T-cell (primary cell): ENCODE results near the gene CCDC175. TPM values are rescaled to one million over a fixed set of nuclear protein-coding genes. Genes with fewer than 3 reads are reported as not detected.

Experiments used
- ATAC-seq, 4 experiments: fragments of 200-7000 bp in 3 of 4; fragments of 150-1000 bp in 1 of 4; cut with Tn5 transposase; replicated peaks in 1 of 4; 1 replicate in 3 of 4; 2 replicates in 1 of 4; pipeline ENCODE4 v1.10.0; 2021; ENCODE audit warnings: moderate library complexity in 3 of 4, mild to moderate bottlenecking in 2 of 4, moderate number of reproducible peaks in 1 of 4
- CTCF ChIA-PET, 2 donors: fragments of 300-600 bp; sonication (Branson Sonifier 250); formaldehyde crosslinking; loops; one replicate each; lab custom pipeline; 2022; ENCODE audit warnings: antibody characterized with exemption in 2 of 2; lab: Charles Lee
- POLR2A ChIA-PET, 2 donors: fragments of 300-600 bp; sonication (Branson Sonifier 250); formaldehyde crosslinking; loops; one replicate each; lab custom pipeline; 2022; ENCODE audit warnings: antibody characterized with exemption in 2 of 2; lab: Charles Lee
- DNase-seq, 35 experiments: peaks; one replicate each; pipeline versions ENCODE4 v3.0.0 to v3.0.0-alpha.2; 2013 to 2023
- H3K27ac ChIP-seq: one replicate; pipeline ENCODE4 v1.5.1; 2013; ENCODE audit warnings: low read length
- H3K27me3 ChIP-seq, 2 experiments: replicated peaks in 1 of 2; 1 replicate in 1 of 2; 2 replicates in 1 of 2; pipeline versions ENCODE4 v1.6.1 to v1.7.0; 2013; ENCODE audit warnings: low read length in 1 of 2, mixed read lengths in 1 of 2; ENCODE audit not compliant: control insufficient read depth in 2 of 2, insufficient read depth in 2 of 2; ENCODE audit errors: extremely low read depth in 1 of 2
- H3K36me3 ChIP-seq, 2 donors: 1 replicate in 1 of 2; 2 replicates in 1 of 2; pipeline versions ENCODE4 v1.6.1 to v1.7.0; 2013; ENCODE audit warnings: low read length in 1 of 2; ENCODE audit not compliant: control insufficient read depth in 2 of 2, insufficient read depth in 1 of 2; ENCODE audit errors: extremely low read depth in 1 of 2
- H3K4me1 ChIP-seq, 2 experiments: 1 replicate in 1 of 2; 2 replicates in 1 of 2; pipeline versions ENCODE4 v1.6.1 to v1.7.0; 2013; ENCODE audit warnings: low read length in 2 of 2, mixed read lengths in 1 of 2; ENCODE audit not compliant: insufficient read depth in 2 of 2, control insufficient read depth in 1 of 2; ENCODE audit errors: extremely low read depth in 1 of 2
- H3K4me3 ChIP-seq, 2 donors: 1 replicate in 1 of 2; 2 replicates in 1 of 2; pipeline versions ENCODE4 v1.5.1 to v1.7.0; 2013; ENCODE audit warnings: mild to moderate bottlenecking in 2 of 2, low read length in 1 of 2, moderate library complexity in 1 of 2; ENCODE audit not compliant: control insufficient read depth in 1 of 2; ENCODE audit errors: extremely low read depth in 1 of 2
- H3K9me3 ChIP-seq: 2 replicates; pipeline ENCODE4 v1.7.0; 2013
- H3K27ac Mint-ChIP-seq, 2 donors: one replicate each; pipeline ENCODE4 v1.8.0; 2020 to 2021; ENCODE audit warnings: mild to moderate bottlenecking in 2 of 2, mixed read lengths in 2 of 2
- H3K27me3 Mint-ChIP-seq, 2 donors: one replicate each; pipeline ENCODE4 v1.8.0; 2021 to 2022; ENCODE audit warnings: mixed read lengths in 2 of 2
- H3K36me3 Mint-ChIP-seq: one replicate; pipeline ENCODE4 v1.8.0; 2021; ENCODE audit warnings: mixed read lengths
- H3K4me1 Mint-ChIP-seq, 3 donors: one replicate each; pipeline ENCODE4 v1.8.0; 2020 to 2022; ENCODE audit warnings: mixed read lengths in 3 of 3, mild to moderate bottlenecking in 1 of 3
- H3K4me3 Mint-ChIP-seq, 3 donors: one replicate each; pipeline ENCODE4 v1.8.0; 2020 to 2022; ENCODE audit warnings: mild to moderate bottlenecking in 3 of 3, mixed read lengths in 3 of 3, moderate library complexity in 3 of 3
- H3K9me3 Mint-ChIP-seq, 3 donors: one replicate each; pipeline ENCODE4 v1.8.0; 2020 to 2022; ENCODE audit warnings: mixed read lengths in 3 of 3
- WGBS: methylation state at CpG from one replicate; pipeline ENCODE4 v1.1.5; 2013; ENCODE audit warnings: missing lambda C conversion rate; ENCODE audit not compliant: insufficient coverage; 5-methylcytosine and 5-hydroxymethylcytosine counted together
- total RNA-seq, 35 experiments: library from RNA in 6 of 35; stranded (reverse) in 6 of 35; fragments of 120-200 nt in 1 of 35; gene quantifications; one replicate each; pipeline versions ENCODE4 v1.2.1 to v1.2.4 and lab custom pipeline; 2013 to 2026

The CCDC175 gene
- total RNA-seq, 5 donors from 2014 or later (not counting 1 experiment from before 2014, with no cell fraction given): not detected

DNA sequence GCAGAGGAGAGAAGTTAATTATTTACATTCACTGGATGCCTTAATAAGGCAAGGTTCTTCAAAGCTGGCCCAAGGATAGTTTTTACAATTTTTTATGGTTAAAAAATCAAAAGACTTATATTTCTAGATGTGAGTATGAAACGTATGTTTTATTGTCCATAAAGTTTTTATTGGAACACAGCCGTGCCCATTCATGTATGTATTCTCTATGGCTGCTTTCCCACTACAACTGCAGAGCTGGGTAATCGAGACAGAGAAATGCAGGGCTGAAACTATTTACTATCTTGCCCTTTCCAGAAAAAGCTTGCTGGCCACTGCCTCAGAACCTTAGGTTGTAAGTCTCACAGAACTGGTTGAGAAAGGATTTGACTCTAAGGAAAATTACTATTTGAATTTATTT is 75.9 kb downstream of the CCDC175 start:
- Mint-ChIP-seq H3K4me3 (no peak overlapping the region), H3K36me3 (peaks cover 34% of the 10 kb centered on the region), H3K27ac (no peak overlapping the region), H3K9me3 (no peaks in the 10 kb centered on the region), H3K4me1 (peaks cover 24 to 30% (median 26%) of the 10 kb centered on the region in 3 donors), H3K27me3 (no peaks in the 10 kb centered on the region)
- H3K9me3 ChIP-seq: no peaks in the 10 kb centered on the region
- H3K4me1 ChIP-seq: peaks cover 0 to 2% of the 10 kb centered on the region in 2 experiments
- no peak for DNase-seq
- CTCF ChIA-PET: interaction anchor here in 1 of 2 donors (1.2 kb wide), 1 partner anchor 10 kb away, joined by 3 read pairs; no protein-coding TSS in a partner anchor
- POLR2A ChIA-PET: interaction anchor here in 1 of 2 donors (0.6 kb wide), 1 partner anchor 1133 kb away, joined by 3 read pairs; no protein-coding TSS in a partner anchor
- no CpG with 5 or more reads among the region's 3 CpGs for WGBS
- peaks cover 5 to 18% of the 10 kb centered on the region in 2 donors for H3K36me3 ChIP-seq
- H3K27me3 ChIP-seq: no peaks in the 10 kb centered on the region
- no peak for ATAC-seq
- no peak overlapping the region for H3K4me3 ChIP-seq
- no peak overlapping the region for H3K27ac ChIP-seq

DNA sequence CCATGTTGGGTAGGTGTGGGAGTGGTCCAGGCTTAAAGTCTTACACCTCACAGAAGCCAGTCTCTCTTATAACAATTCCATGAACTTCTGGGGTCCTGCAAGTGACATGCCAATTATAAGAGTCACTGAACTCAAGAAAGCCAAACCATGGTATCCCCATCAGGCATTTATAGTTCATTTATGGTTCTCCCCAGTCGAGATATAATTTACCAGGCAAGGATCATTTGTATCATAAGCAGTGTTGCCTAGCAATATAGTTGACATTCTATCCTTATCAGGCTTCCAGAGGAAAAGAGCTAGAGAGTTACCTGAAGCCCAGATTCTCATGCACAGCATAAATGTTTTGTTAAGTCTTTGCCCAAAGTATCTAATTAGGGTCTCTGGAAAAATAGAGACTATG is 84.2 kb downstream of the CCDC175 start:
- ChIA-PET POLR2A (interaction anchor here in 1 of 2 donors (0.5 kb wide), 1 partner anchor 348 kb away, joined by 7 read pairs; no protein-coding TSS in a partner anchor), CTCF (no interaction called here)

DNA sequence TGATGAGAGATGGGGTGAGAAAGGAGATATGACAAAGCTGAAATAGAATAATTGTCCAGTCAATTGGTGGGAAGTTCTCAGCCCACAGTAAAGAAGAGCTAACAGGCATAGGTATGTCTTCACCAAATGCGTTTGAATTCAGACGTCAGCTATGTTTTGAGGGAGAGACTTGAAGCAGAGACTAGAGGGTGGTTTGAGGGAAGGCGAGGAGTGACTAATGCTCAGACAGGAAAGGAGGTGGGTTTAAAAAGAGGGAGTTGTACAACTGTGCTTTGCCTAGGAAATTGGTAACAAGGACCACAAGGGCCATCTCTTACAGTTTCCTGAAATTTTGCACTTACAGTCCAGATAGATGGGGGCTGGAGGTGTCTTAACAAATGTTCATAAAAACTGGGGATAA is 85.9 kb downstream of the CCDC175 start:
- ATAC-seq (no peak), DNase-seq (no peak)
- Histone ChIP-seq H3K4me1 (peaks cover 5 to 11% of the 10 kb centered on the region in 2 experiments), H3K27ac (no peak overlapping the region), H3K36me3 (peaks cover 0 to 56% of the 10 kb centered on the region in 2 donors), H3K9me3 (no peaks in the 10 kb centered on the region), H3K27me3 (no peaks in the 10 kb centered on the region), H3K4me3 (no peak overlapping the region)
- H3K9me3 Mint-ChIP-seq: no peaks in the 10 kb centered on the region
- peaks cover 65% of the 10 kb centered on the region for H3K36me3 Mint-ChIP-seq
- no peaks in the 10 kb centered on the region for H3K27me3 Mint-ChIP-seq
- CTCF ChIA-PET: interaction anchor here in 1 of 2 donors (1.3 kb wide), 1 partner anchor 10 kb away, joined by 3 read pairs; no protein-coding TSS in a partner anchor
- no peak overlapping the region for H3K27ac Mint-ChIP-seq
- H3K4me1 Mint-ChIP-seq: peaks cover 41 to 52% (median 48%) of the 10 kb centered on the region in 3 donors
- POLR2A ChIA-PET: no interaction called here
- WGBS: 94% methylated on average over 3 of the region's 3 CpGs
- no peak overlapping the region for H3K4me3 Mint-ChIP-seq

More for the DNA sequence above, 84.2 kb downstream of the CCDC175 start:
- Histone ChIP-seq H3K27me3 (no peaks in the 10 kb centered on the region), H3K4me3 (no peak overlapping the region), H3K27ac (no peak overlapping the region), H3K36me3 (peaks cover 0 to 59% of the 10 kb centered on the region in 2 donors), H3K4me1 (peaks cover 0 to 3% of the 10 kb centered on the region in 2 experiments), H3K9me3 (no peaks in the 10 kb centered on the region)
- no CpG with 5 or more reads among the region's 1 CpG for WGBS
- H3K27ac Mint-ChIP-seq: no peak overlapping the region
- ATAC-seq: no peak
- no peak for DNase-seq
- no peak overlapping the region for H3K4me3 Mint-ChIP-seq
- H3K9me3 Mint-ChIP-seq: no peaks in the 10 kb centered on the region
- peaks cover 69% of the 10 kb centered on the region for H3K36me3 Mint-ChIP-seq
- H3K4me1 Mint-ChIP-seq: peaks cover 43 to 49% (median 47%) of the 10 kb centered on the region in 3 donors
- H3K27me3 Mint-ChIP-seq: no peaks in the 10 kb centered on the region

DNA sequence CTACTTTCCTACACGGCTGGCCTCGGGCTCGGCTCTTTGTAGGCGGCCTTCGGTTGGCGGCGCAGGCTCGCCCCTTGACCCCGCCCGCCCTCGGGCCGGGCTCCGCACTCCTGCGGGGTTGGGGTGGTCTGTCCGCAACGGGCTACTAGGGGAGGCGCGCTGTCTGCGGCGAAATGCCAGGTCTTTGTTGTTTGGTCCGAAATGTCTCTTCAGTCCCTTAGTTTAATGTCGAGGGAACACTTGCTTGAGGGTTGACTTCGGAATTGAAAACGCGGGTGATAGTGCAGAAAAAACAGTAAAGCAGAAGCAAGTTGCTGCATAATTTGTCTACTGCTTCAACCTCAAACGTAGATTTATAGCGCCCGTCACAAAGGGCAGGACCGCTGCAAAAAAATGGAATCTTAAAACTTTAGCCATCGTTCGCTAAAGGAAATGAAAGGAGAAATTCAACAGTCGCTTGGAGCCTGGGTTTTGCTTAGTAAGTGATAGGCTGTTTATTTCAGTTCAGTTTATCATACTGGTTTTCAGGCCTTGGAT is 91.9 kb downstream of the CCDC175 start:
- DNase-seq (no peak), ATAC-seq (peak; percentile 53 to 66 (median 58))
- no peaks in the 10 kb centered on the region for H3K27me3 Mint-ChIP-seq
- H3K36me3 Mint-ChIP-seq: peaks cover 17% of the 10 kb centered on the region
- Histone ChIP-seq H3K27me3 (no peaks in the 10 kb centered on the region), H3K4me1 (peaks cover 20 to 28% of the 10 kb centered on the region in 2 experiments), H3K36me3 (peaks cover 0 to 18% of the 10 kb centered on the region in 2 donors), H3K27ac (peak overlapping the region; percentile 44), H3K9me3 (no peaks in the 10 kb centered on the region), H3K4me3 (peak overlapping the region; percentile 73 to 83)
- H3K27ac Mint-ChIP-seq: peak overlapping the region; percentile 89 to 92
- H3K9me3 Mint-ChIP-seq: no peaks in the 10 kb centered on the region
- 2% methylated on average over 23 of the region's 32 CpGs for whole genome bisulfite sequencing
- CTCF ChIA-PET: interaction anchor here in 1 of 2 donors (0.7 to 1.1 kb wide), 7 partner anchors 20 to 846 kb away, joined by 3 to 7 read pairs (median 3); partner anchors contain the start of genes CCDC175 and GPR135
- H3K4me1 Mint-ChIP-seq: peaks cover 71 to 76% (median 75%) of the 10 kb centered on the region in 3 donors
- POLR2A ChIA-PET: interaction anchor here (0.7 to 1.1 kb wide), 4 partner anchors 19 to 1273 kb away, joined by 3 to 7 read pairs (median 4); partner anchors contain the start of genes ARID4A (in 1 of the 2), GPR135 (in 1 of the 2) and PPM1A (in 1 of the 2)
- peak overlapping the region; percentile 89 to 97 (median 95) for H3K4me3 Mint-ChIP-seq

DNA sequence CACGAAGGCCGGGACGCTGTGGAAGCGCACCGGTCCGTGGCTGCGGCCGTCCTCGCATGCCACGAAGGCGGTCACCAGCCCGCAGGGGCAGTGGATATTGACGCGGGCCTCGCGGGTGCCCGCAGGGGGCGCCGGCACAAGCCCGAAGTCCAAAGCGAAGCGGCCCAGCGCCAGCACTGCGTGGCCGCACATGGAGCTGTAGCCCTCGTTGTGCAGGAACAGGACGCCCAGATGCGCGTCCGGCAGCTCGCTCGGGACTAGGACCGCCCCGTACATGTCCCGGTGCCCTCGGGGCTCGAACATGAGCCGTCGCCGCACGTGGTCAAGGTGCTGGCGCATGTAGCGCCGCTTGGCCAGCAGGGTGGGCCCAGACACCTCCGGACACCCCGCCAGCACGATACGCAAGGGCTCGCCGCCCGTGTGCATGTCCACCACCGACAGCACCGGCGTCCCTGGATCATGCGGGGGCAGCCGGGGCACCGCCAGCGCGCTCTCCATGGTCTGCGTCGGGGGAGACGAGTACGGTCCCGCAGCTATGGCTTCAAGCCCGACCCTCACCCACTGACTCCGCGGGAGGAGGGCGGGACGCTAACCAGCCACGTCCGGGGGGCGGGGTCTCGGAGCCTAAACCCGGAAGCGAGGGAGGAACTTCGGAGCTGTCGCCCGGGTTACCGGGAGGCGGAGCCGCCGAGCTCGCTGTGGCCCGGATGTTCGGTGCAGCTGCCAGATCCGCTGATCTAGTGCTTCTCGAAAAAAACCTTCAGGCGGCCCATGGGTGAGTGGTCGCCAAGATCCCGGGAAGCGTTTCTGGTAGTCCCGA is 92.6 kb downstream of the CCDC175 start, which contains the start of the genes JKAMP and L3HYPDH:
TSS of gene JKAMP (plus strand) at position 699 of the 820 bp plus-strand sequence. CDS start at position 772, 73 bp downstream.
TSS of gene L3HYPDH (minus strand) at position 590 of the 820 bp plus-strand sequence. CDS start at position 498, 92 bp downstream.
- ChIA-PET POLR2A (interaction anchor here (0.6 to 1.1 kb wide), 6 partner anchors 19 to 1272 kb away, joined by 3 to 7 read pairs (median 3); partner anchors contain the start of genes ARID4A (in 1 of the 2), DAAM1 (in 1 of the 2), GPR135 (in 1 of the 2) and PPM1A (in 1 of the 2)), CTCF (interaction anchor here in 1 of 2 donors (0.7 to 1.1 kb wide), 8 partner anchors 19 to 847 kb away, joined by 3 to 7 read pairs (median 3); partner anchors contain the start of genes CCDC175 and GPR135)
- H3K27me3 ChIP-seq: no peaks in the 10 kb centered on the region
- H3K4me3 ChIP-seq: peak within 1 kb of the TSS; percentile 73 to 83
- Mint-ChIP-seq H3K4me1 (peaks cover 64 to 71% (median 71%) of the 10 kb centered on the region in 3 donors), H3K27ac (peak within 1 kb of the TSS; percentile 89 to 92), H3K4me3 (peak within 1 kb of the TSS; percentile 89 to 97 (median 95)), H3K9me3 (no peaks in the 10 kb centered on the region), H3K36me3 (peaks cover 10% of the 10 kb centered on the region), H3K27me3 (no peaks in the 10 kb centered on the region)
- H3K4me1 ChIP-seq: peaks cover 20 to 28% of the 10 kb centered on the region in 2 experiments
- peak within 1 kb of the TSS; percentile 44 for H3K27ac ChIP-seq
- DNase-seq: peak; percentile 93 to 99 (median 97)
- H3K9me3 ChIP-seq: no peaks in the 10 kb centered on the region
- ATAC-seq: peak; percentile 95 to 97 (median 96)
- WGBS: under 1% methylated on average over 91 of the region's 92 CpGs
- peaks cover 0 to 11% of the 10 kb centered on the region in 2 donors for H3K36me3 ChIP-seq
